Measurements from ENCODE around the gene C19orf25.

Gene C19orf25

GRCh38 chr19:1432507-1432887 lies 46.5 kb downstream of the C19orf25 start:
- DNase-seq (ENCODE audit: low read depth): no peak

- no peak for DNase-seq (ENCODE audit: low read depth)
These were observed 47.1 kb downstream of the C19orf25 start for GRCh38 chr19:1431759-1432506.

- no peak for DNase-seq (ENCODE audit: low read depth)
These were observed 48.8 kb downstream of the C19orf25 start for GRCh38 chr19:1430246-1430645.

- DNase-seq (ENCODE audit: low read depth): no peak
These were observed 49.3 kb downstream of the C19orf25 start for GRCh38 chr19:1429750-1430149.

- no peak for DNase-seq (ENCODE audit: low read depth)
These were observed 50.1 kb downstream of the C19orf25 start for GRCh38 chr19:1428738-1429391.

GRCh38 chr19:1427221-1427920 lies 51.6 kb downstream of the C19orf25 start:
- DNase-seq (ENCODE audit: low read depth): no peak

GRCh38 chr19:1426736-1427135 lies 52.3 kb downstream of the C19orf25 start:
- DNase-seq (ENCODE audit: low read depth): no peak

- DNase-seq (ENCODE audit: low read depth): no peak
These were observed 53.1 kb downstream of the C19orf25 start for GRCh38 chr19:1425902-1426301.

GRCh38 chr19:1425102-1425837 lies 53.7 kb downstream of the C19orf25 start:
- DNase-seq (ENCODE audit: low read depth): no peak

GRCh38 chr19:1424192-1424955 lies 54.6 kb downstream of the C19orf25 start:
- no peak for DNase-seq (ENCODE audit: low read depth)

- no peak for DNase-seq (ENCODE audit: low read depth)
These were observed 55.4 kb downstream of the C19orf25 start for GRCh38 chr19:1423436-1424191.

All from T-helper 22 cell (primary cell).